HepG2 (cell line): ENCODE results near the gene CHMP1A. TPM values are rescaled to one million over a fixed set of nuclear protein-coding genes. Genes with fewer than 3 reads are reported as not detected.

Experiments used
- DNMT3B ChIP-seq: conservative IDR thresholded peaks from 2 replicates; pipeline ENCODE4 v1.6.1; 2016; ENCODE audit warnings: missing biosample characterization, control low read depth
- GMEB2 ChIP-seq: IDR thresholded peaks from 2 replicates; pipeline ENCODE4 v1.6.1; 2016; ENCODE audit warnings: missing biosample characterization, missing genetic modification reagents, low read depth
- RARG ChIP-seq: sonication (generic); formaldehyde crosslinking; IDR thresholded peaks from 2 replicates; pipeline ENCODE4 v1.4.0; 2020; ENCODE audit warnings: low read depth, mild to moderate bottlenecking, missing genetic modification reagents
- SOX6 ChIP-seq, 2 experiments: fragments of 450-650 bp in 1 of 2; sonication (generic) in 1 of 2; formaldehyde crosslinking in 1 of 2; IDR thresholded peaks; 2 replicates each; pipeline versions ENCODE4 v1.4.0 to v1.6.1; 2017 to 2020; ENCODE audit warnings: antibody characterized with exemption in 1 of 2, mild to moderate bottlenecking in 1 of 2, missing genetic modification reagents in 1 of 2
- ZKSCAN1 ChIP-seq: fragments of 150-350 bp; IDR thresholded peaks from 2 replicates; pipeline ENCODE4 v1.6.1; 2014; ENCODE audit warnings: low read length
- ZNF230 ChIP-seq: sonication (generic); formaldehyde crosslinking; IDR thresholded peaks from 2 replicates; pipeline ENCODE4 v1.4.0; 2020; ENCODE audit warnings: mild to moderate bottlenecking, missing genetic modification reagents
- ZNF550 ChIP-seq: sonication (generic); formaldehyde crosslinking; IDR thresholded peaks from 2 replicates; pipeline ENCODE4 v1.4.0; 2020; ENCODE audit warnings: mild to moderate bottlenecking, missing genetic modification reagents, borderline replicate concordance
- ZNF576 ChIP-seq: sonication (generic); formaldehyde crosslinking; IDR thresholded peaks from 2 replicates; pipeline ENCODE4 v1.4.0; 2020; ENCODE audit warnings: mild to moderate bottlenecking, missing genetic modification reagents
- polyA plus RNA-seq, 8 experiments: library from polyadenylated mRNA; depleted of rRNA in 3 of 8; stranded (reverse) in 7 of 8; unstranded in 1 of 8; fragments of >200 nt; fragmentation: Illumina TruSeq in 4 of 8; extraction: Trizol in 4 of 8; gene quantifications; 2 replicates each; pipeline versions ENCODE4 v1.2.1 to v1.2.3, GENCODE V29; 2011 to 2016; ENCODE audit warnings: low read depth in 4 of 8, missing spikeins in 1 of 8, mixed read lengths in 1 of 8; ENCODE audit not compliant: insufficient read depth in 1 of 8
- total RNA-seq, 5 experiments: library from RNA; depleted of rRNA; stranded (reverse); fragments of >200 nt; fragmentation: Illumina TruSeq; extraction: Trizol; gene quantifications; 2 replicates each; pipeline ENCODE4 v1.2.3, GENCODE V29; 2016; ENCODE audit warnings: low read depth in 1 of 5
- TF ChIP-seq, protein P1 (sequence below): sonication (generic); formaldehyde crosslinking; IDR thresholded peaks from 2 replicates; pipeline ENCODE4 v1.4.0; 2020; ENCODE audit warnings: low read depth, missing genetic modification reagents
- TF ChIP-seq, protein P2 (sequence below): sonication (generic); formaldehyde crosslinking; IDR thresholded peaks from 2 replicates; pipeline ENCODE4 v1.4.0; 2020; ENCODE audit warnings: missing genetic modification reagents
- TF ChIP-seq, protein P3 (sequence below): sonication (generic); formaldehyde crosslinking; IDR thresholded peaks from 2 replicates; pipeline ENCODE4 v1.4.0; 2020; ENCODE audit warnings: mild to moderate bottlenecking, missing genetic modification reagents
- TF ChIP-seq, protein P4 (sequence below): sonication (generic); formaldehyde crosslinking; IDR thresholded peaks from 2 replicates; pipeline ENCODE4 v1.8.1; 2022; ENCODE audit warnings: low read depth, mild to moderate bottlenecking, missing genetic modification reagents
- TF ChIP-seq, protein P5 (sequence below): sonication (generic); formaldehyde crosslinking; IDR thresholded peaks from 2 replicates; pipeline ENCODE4 v1.4.0; 2020; ENCODE audit warnings: mild to moderate bottlenecking, missing genetic modification reagents

CHMP1A gene
- total and polyA plus RNA-seq, 2 of the 13 experiments (the other 11 are each of a cell fraction or from before 2014, with no cell fraction given) = 69.4 to 73.3 TPM

DNA sequence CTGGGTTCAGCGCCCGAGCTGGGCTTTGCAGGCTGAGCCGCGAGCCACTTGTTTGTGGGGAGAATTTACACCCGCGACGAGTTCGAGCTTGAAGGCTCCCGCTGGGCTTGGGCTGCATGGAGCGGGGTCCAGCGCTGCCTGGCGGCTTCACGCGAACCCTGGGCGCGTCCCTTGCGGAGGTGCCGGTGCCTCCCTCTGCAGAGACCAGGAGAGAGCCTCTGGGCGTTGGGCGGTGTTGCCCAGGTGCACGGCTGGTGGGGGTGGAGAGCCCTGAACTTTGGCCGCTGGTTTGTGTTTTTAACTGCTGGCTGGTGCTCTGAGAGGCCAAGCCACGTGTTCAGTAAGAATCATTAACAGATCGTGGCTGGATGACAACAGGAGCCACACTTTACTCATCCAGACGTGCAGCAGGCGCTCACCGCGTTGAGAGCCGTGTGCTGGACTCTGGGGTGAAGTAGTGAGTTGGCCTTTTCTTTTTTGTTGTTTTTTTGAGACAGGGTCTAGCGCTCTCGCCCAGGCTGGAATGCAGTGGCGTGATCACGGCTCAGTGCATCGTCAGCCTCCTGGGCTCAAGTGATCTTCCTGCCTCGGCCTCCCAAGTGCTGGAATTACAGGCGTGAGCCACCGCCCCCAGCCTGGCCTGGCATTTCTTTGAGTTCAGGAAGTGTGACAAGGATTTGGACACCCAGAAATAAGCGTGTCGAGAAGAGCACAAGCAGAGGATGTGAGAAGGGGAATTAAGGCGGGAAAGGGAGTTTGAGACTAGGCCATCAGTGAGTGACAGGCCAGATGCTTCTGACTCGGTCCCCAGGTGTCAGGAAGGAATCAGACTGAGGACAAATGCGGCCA, 29.8 kb upstream of the CHMP1A start (continued):
- TF ChIP-seq, protein P1, sequence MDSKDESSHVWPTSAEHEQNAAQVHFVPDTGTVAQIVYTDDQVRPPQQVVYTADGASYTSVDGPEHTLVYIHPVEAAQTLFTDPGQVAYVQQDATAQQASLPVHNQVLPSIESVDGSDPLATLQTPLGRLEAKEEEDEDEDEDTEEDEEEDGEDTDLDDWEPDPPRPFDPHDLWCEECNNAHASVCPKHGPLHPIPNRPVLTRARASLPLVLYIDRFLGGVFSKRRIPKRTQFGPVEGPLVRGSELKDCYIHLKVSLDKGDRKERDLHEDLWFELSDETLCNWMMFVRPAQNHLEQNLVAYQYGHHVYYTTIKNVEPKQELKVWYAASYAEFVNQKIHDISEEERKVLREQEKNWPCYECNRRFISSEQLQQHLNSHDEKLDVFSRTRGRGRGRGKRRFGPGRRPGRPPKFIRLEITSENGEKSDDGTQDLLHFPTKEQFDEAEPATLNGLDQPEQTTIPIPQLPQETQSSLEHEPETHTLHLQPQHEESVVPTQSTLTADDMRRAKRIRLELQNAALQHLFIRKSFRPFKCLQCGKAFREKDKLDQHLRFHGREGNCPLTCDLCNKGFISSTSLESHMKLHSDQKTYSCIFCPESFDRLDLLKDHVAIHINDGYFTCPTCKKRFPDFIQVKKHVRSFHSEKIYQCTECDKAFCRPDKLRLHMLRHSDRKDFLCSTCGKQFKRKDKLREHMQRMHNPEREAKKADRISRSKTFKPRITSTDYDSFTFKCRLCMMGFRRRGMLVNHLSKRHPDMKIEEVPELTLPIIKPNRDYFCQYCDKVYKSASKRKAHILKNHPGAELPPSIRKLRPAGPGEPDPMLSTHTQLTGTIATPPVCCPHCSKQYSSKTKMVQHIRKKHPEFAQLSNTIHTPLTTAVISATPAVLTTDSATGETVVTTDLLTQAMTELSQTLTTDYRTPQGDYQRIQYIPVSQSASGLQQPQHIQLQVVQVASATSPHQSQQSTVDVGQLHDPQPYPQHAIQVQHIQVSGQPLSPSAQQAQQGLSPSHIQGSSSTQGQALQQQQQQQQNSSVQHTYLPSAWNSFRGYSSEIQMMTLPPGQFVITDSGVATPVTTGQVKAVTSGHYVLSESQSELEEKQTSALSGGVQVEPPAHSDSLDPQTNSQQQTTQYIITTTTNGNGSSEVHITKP (CRISPR knock-in tag) = peak; percentile 82; the same call in 1 of the 2 replicates
- TF ChIP-seq ZNF576 (peak; percentile 92; the same call in 1 of the 2 replicates), SOX6 (IDR thresholded peaks at IDR 0.05) (no peak), SOX6 (CRISPR knock-in tag; IDR thresholded peaks at IDR 0.05) (peak; percentile 98), GMEB2 (0 out of 2 replicates have a peak, but pooled peaks have one; percentile 11), RARG (CRISPR knock-in tag) (peak; percentile 94; the same call in 1 of the 2 replicates), DNMT3B (CRISPR knock-in tag) (peak; percentile 90), ZNF230 (peak; percentile 99), ZKSCAN1 (no peak), ZNF550 (CRISPR knock-in tag) (no peak; the same call in 1 of the 2 replicates)
- TF ChIP-seq, protein P2, sequence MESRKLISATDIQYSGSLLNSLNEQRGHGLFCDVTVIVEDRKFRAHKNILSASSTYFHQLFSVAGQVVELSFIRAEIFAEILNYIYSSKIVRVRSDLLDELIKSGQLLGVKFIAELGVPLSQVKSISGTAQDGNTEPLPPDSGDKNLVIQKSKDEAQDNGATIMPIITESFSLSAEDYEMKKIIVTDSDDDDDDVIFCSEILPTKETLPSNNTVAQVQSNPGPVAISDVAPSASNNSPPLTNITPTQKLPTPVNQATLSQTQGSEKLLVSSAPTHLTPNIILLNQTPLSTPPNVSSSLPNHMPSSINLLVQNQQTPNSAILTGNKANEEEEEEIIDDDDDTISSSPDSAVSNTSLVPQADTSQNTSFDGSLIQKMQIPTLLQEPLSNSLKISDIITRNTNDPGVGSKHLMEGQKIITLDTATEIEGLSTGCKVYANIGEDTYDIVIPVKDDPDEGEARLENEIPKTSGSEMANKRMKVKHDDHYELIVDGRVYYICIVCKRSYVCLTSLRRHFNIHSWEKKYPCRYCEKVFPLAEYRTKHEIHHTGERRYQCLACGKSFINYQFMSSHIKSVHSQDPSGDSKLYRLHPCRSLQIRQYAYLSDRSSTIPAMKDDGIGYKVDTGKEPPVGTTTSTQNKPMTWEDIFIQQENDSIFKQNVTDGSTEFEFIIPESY = peak; percentile 80; the same call in 1 of the 2 replicates
- TF ChIP-seq, protein P3, sequence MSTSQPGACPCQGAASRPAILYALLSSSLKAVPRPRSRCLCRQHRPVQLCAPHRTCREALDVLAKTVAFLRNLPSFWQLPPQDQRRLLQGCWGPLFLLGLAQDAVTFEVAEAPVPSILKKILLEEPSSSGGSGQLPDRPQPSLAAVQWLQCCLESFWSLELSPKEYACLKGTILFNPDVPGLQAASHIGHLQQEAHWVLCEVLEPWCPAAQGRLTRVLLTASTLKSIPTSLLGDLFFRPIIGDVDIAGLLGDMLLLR (CRISPR knock-in tag) = peak; percentile 99
- TF ChIP-seq, protein P4, sequence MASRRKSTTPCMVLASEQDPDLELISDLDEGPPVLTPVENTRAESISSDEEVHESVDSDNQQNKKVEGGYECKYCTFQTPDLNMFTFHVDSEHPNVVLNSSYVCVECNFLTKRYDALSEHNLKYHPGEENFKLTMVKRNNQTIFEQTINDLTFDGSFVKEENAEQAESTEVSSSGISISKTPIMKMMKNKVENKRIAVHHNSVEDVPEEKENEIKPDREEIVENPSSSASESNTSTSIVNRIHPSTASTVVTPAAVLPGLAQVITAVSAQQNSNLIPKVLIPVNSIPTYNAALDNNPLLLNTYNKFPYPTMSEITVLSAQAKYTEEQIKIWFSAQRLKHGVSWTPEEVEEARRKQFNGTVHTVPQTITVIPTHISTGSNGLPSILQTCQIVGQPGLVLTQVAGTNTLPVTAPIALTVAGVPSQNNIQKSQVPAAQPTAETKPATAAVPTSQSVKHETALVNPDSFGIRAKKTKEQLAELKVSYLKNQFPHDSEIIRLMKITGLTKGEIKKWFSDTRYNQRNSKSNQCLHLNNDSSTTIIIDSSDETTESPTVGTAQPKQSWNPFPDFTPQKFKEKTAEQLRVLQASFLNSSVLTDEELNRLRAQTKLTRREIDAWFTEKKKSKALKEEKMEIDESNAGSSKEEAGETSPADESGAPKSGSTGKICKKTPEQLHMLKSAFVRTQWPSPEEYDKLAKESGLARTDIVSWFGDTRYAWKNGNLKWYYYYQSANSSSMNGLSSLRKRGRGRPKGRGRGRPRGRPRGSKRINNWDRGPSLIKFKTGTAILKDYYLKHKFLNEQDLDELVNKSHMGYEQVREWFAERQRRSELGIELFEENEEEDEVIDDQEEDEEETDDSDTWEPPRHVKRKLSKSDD (CRISPR knock-in tag) = peak; percentile 94
- TF ChIP-seq, protein P5, sequence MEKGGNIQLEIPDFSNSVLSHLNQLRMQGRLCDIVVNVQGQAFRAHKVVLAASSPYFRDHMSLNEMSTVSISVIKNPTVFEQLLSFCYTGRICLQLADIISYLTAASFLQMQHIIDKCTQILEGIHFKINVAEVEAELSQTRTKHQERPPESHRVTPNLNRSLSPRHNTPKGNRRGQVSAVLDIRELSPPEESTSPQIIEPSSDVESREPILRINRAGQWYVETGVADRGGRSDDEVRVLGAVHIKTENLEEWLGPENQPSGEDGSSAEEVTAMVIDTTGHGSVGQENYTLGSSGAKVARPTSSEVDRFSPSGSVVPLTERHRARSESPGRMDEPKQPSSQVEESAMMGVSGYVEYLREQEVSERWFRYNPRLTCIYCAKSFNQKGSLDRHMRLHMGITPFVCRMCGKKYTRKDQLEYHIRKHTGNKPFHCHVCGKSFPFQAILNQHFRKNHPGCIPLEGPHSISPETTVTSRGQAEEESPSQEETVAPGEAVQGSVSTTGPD = peak; percentile 86; the same call in 1 of the 2 replicates
